Measurements from ENCODE around the gene PDE6D.
"Not testable (repeated sequence)": the region's sequence is repeated elsewhere in the genome, so short reads cannot be mapped to it uniquely, and the experiment has no call there.

PDE6D gene

DNA sequence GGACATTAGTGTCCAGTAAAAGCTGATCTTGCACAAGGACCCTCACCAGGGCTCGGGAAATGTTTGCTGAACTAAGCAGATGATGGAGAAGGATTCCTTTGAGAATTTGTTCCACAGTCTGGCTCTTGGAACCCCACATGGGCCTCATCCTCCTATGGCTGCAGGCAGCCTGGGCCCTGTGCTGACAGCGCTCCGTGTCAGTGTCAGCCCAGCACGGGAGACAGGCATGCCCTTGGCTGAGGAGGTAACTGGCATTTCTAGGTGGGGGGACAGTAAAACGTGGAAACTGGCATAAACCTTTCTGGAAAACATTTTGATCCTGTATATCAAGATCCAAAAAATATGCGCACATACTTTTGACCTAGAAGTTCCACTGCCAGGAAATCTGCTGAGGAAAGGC, 62.3 kb downstream of the PDE6D start:
- no peak for DNase-seq

DNA sequence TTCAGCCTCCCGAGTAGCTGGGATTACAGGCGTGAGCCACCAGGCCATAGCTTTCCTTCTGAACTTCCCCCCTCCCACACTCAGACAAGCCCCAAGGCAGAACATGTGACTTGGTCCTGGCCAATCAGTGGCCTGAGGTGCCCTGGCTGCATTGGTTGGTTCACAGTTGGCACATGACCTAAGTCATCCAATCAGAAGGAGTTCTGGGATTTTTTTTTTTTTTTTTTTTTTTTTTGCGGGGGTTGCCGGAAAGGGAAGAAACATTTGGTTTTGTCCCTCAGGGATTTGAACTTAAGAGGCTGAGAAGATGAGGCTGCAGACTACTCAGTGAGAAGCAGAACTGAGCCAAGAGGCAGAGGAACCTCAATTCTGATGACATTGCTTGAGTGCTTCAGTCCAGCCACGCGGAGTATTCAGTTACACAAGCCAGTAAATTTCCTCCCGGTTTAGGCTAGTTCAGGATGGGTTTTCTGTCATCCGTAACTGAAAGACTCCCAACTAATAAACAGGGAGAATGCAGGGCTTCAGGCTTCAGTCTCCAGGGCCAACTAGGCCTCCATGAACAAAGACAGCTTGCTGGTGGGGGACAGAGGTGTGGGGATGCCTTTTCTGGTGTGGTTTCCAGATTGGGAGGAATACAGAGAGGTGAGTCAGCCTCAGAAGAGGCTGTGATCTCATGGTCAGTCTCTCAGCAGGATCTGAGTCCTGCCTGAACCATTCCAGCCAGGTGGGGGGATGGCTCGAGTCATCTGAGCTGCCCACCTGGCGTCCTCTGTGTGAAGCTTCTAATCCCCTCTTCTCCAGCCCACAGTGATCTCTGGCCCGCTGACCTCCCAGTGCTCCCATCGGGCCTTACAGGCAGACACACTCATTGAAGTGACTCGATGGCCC, 63.6 kb downstream of the PDE6D start:
- peak; percentile 38 for DNase-seq

DNA sequence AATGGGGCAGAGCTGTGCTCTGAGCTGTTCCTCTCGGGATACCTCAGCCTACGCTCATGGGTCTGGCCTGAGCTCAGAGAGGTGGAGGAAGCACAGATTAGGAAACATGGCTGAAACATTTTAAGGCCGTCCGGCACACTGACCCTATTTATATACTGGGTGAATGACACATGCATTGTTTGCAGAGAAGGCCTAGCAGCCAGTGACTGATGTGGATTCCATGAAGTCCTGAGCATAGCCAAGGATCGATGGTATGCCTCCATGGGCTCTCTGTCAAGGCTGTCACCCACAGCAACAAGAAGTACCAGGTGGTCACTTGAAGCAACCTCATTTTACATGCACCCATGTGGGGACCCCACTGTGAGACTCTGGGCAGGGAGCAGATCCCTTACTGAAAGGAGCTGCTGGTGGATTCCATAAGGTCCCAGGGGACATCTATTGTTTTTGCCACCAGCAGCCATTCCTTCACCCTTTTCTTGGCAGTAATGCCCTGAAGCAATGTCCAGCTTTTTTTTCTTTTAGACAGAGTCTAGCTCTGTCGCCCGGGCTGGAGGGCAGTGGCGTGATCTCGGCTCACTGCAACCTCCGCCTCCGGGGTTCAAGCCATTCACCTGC, 64.3 kb downstream of the PDE6D start:
- DNase-seq, result no peak

DNA sequence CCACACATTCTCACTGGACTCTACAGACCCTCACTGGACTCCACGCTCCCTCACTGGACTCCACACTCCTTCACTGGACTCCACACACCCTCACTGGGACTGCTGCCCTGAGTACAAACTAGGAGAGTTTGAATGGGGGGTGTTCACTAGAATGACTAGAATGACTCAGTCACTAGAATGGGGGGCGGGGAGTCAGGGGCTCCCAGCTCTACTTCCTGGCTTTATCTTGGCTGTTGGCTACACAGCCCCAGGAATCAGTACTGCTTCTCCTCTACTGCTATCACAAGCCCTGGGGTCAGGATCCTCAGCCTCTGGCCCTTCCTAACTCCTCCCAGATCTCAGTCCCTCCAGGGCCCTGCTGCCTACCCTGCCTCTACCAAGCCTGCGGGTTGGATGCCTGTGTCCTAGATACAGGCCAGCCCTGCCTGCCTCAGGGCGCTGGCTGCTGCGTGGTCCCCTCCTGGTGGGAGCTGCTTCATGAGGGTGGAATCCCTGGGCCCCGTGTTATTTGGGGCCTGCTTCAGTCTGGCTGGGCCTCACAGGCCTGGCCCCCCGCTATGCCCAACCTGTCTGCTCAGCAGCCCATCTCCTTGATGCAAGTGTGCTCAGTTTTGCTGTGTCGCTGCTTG, 65.0 kb downstream of the PDE6D start:
- DNase-seq, result no peak

DNA sequence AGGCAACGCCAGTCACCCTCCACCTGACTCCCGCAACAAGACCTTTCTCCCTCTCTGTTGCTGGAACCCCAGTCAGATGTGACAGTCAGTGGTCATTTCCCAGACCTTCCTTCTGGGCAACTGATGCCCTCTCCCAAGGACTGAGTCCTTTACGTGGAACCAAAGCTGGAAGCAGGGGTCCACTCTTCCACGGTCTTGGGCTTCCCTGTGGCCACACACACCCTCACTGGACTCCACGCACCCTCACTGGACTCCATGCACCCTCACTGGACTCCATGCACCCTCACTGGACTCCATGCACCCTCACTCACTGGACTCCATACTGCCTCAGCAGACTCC, 65.6 kb downstream of the PDE6D start:
- no peak for DNase-seq

DNA sequence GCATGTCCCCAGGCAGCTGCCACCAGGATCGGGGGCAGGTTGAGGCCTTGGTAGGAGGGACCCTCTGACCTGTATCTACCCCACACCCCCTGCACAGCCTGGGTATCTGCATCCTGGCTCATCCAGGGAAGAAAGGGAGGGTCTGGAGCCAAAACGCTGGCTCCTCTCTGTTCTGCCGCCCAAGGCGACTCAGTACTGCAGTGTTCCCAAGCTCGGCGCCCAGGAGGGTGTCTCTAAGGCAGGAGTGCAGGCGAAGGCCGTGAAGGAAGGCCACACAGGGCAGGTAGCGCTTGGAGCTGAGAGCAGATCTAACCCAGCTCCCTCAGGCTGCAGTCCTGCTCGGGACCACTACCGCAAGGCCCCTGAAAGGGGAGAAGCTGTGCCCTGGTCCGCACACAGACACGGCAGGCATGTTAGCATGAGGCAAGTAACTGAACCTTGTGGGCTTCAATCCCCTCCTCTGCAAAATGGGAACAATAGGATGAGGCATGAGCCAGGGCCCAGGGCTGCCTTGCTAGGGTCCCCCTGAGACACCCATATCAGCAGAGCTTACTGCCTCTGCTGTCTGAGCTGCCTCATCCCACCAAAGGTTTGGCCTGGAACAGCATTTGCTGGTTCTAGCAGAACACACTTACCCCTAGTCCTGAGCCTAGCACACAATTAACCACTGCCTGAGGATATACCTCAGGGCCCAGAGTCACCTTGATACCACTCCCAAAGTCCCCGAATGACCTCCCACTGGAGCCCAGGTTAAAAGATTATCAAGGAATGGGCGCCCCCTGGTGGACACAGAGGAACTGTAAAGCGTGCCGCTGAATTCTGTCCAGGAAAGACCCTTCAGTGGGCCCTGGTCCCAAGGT, 66.2 kb downstream of the PDE6D start:
- no peak for DNase-seq

DNA sequence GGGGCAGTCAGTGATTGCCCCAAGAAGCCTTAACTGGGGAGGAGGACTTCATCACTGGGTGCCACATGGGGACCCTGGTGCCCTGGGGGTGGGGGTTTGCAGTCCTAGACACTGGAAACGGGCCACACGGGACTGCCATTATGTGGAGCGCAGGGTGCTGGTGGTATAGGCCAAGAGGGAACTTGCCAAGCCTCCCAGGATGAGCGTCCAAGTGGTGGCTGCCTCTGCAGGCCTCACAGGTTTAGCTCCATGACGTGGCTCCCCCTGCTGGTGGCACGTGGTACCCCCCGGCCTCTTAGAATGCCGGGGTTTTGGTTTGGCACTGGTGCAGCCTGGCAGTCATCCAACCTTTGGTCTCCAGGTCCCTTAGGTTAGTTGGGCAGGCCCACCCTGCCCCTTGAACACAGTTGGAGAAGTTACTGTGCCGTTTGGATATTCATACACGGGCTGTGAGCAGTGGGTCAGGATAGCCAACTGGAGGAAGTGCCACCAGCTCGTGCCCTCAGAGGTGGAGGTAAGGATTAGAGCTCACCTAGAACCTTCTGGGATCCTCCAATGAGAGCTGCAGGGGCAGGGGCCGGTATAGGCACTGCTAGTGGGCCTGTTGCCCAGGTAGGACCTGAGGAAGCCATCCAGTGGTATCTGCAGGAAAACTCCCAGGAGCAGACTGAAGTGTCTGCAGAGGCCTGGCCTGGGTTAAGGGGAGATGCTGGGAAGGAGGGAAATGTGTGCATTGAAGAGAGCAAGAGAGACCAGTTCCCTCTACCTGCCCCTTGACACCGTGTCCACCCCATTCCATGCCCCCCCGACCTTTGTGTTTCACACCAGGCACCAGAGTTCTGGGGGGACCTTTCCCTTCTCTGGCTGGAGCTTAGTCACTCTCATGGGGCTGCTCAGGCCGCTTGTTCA, 67.1 kb downstream of the PDE6D start:
- peak; percentile 72 for DNase-seq

DNA sequence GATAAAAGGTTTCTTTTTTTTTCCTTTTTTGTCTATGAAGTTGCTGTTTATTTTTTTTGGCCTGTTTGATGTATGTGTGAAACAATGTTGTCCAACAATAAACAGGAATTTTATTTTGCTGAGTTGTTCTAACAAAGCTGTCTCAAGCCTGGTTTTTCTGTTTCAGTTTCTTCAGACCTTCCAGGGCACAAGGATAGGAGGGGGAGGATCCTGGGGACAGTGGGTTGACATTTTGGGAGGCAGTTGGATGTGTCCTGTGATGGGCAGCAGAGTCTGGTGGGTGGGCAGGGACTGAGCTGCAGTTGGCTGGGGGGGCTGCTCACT, 67.7 kb downstream of the PDE6D start:
- not testable (repeated sequence) for DNase-seq

DNA sequence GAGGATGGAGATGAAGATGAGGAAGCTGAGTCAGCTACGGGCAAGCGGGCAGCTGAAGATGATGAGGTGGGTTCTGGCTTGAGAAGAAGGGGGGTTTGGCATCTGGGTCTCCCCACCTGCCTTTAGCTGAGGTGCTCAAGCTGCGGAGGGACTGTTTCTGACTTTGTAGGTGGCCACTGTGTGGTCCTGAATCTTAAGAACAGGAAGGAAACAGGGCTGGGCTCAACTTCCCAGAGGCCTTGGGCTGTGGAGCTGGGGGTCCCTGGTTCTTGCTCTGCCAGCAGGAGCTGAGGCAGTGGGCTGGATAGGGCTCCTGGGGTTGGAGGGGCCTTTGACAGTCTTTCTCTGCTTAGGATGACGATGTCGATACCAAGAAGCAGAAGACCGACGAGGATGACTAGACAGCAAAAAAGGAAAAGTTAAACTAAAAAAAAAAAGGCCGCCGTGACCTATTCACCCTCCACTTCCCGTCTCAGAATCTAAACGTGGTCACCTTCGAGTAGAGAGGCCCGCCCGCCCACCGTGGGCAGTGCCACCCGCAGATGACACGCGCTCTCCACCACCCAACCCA, 68.5 kb downstream of the PDE6D start:
- not testable (repeated sequence) for DNase-seq

DNA sequence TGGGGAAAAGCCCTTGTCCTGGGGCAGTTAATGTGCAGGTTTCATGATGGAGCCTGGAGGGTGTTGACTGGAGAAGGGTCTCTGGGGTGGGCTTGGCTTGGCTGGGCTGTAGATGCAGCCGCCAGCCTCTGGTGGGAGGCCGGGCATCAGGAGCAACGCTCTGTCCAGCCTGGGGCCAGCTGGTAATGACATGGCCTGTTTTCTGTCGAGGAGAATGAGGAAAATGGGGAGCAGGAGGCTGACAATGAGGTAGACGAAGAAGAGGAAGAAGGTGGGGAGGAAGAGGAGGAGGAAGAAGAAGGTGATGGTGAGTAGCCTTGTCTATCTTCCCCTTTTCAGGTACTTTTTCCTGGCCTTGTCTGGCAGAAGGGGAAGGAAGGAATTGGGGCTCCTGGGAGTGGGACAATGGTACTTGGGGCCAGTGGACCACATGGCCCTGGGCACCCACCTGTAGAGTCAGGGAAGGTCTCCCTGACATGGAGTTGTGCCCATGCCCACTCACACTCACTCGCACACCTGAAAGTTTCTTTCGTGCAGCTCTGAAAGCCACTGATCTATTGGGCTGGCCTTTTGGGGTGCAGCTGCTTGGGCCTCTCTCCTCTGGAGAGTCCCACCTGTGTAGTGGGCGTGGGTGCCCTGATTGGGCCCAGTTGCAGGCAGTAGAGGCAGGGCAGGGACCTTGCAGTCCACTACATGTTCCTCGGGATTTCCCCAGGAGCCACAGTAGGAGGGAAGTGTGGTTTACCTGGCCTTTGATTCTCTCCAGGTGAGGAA, 69.2 kb downstream of the PDE6D start:
- no peak for DNase-seq

DNA sequence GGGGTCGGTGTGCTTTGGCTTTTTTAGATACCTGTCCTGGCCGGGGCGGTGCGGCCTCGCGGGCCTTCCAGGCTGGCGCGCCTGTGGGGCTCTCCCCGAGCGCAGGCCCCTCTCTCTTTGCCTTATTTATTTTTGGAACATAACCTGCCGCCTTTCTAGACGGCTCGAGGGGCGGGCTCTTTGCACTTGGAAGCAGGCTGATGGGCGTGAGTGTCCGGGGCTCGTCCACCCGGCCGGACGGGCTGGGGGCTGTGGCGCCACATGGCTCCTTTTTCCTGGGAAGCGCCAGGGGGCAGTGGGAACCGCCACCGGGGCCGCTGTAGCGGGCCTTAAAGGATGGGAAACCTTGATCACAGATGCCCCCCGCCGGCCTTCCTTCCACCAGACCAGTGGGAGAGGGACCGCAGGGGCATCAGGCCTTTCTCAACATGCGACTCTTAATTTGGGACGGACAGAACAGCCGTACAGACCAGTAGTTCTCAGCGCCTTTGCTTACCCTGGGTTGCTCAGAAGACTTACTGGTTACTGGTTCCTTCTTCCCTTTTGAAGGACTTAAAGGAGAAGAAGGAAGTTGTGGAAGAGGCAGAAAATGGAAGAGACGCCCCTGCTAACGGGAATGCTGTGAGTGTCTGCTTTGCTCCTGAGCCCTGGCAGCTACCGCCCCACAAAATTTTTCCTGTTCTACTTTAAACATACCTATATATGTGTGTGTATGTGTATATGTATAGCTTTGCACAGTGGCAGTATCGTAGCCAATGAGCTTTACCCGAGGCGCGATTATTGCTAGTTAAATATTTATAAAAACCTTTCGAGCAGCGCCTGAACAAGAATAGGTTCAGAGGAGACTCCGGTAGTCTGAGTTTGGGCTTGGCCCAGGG, 70.0 kb downstream of the PDE6D start:
- DNase-seq, result no peak

DNA sequence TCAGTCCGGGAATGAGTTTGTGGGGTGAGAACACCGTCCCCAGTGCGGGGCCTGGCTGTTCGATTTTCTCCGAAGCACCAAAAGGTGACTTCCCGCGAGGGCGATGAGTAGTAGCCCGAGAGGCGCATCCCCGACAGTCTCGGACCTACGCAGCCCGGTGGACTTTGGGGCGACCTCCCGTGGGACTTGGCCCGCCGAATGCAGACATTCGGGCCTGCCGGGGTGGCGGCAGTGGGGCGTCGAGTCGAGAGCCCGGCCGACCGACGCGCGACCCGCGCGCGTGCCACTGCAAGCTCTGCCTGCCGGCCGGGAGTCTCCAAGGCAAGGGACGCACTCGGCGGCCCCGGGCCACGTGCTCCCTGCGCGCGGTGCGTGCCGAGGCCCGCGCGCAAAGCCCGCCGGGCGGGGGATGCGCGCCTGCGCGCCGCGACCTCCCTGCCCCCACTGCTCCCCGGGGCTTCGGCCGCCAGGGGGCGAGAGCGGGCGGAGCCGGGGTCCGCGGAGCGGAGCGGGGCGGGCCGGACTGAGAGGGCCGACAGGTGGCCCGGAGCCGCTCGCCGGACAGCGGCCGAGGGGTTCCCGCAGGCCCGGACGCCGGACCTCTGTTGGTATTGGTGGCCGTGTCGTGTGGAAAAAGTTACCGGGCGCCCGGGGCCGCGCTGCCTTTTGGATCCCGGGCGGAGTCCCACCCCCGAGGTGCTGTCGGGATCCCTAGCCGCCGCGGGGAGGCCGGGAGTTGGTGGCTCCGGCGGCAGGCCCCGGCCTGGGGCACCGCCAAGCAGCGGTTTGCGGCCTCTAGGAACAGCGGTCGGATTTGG, 70.9 kb downstream of the PDE6D start:
- no peak for DNase-seq

DNA sequence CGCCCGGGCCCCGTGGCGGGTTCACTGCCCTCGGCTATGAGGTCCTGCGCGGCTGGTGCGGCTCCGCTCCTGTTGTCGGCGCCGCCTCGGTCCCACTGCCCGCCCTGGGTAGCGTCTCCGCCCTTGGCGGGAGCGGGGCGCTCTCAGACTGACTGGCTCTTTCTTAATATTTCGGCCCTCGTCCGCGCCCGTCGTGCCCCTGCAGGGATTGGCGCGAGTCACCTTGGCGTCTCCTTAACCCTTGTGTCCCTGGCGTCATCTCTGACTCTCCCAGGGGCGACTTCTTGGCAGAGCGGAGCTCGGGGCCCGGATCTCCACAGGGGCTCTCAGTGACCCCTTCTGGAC, 71.5 kb downstream of the PDE6D start:
- no peak for DNase-seq

DNA sequence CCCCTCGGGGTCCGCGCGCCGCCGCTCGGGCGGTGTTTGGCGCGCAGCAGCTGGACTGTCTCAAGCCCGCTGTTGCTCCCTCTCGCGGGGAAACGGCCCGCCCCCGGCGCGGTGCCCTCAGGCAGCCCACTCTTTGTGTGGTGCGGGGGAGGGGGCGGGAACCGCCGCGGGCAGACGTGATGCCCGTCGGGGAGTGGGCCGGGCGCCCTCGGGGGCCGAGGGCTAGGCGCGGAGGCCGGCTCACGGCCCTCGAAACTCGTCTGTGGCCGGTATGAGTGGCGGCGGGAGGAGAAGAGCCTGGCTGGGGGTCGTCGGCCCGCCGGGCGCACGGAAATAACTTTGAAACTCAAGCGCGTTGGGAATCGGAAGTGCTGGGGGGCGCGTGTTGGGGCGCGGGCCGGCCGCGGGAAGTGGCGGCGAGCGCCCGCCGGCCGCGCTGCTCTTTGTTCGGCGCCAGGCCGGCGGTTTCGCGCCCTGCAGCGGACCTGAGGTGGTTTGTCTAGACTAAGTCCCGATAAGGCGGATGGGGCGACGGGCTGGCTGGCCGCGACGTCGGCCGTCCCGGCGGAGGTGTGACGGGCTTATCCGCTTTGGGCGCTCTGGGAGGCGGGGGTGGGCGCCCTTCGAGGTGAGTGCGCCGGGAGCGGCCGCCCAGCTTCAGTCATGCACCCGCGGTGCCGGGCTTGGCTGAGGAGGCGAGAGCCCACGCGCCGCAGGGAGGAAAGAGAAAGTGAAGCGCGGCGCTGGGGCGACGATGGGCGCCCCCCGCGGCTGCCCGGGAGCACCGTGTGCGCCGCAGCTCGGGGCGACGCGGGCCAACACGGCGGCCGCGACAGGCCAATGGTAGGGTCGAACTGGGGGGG, 72.1 kb downstream of the PDE6D start:
- DNase-seq, result no peak

DNA sequence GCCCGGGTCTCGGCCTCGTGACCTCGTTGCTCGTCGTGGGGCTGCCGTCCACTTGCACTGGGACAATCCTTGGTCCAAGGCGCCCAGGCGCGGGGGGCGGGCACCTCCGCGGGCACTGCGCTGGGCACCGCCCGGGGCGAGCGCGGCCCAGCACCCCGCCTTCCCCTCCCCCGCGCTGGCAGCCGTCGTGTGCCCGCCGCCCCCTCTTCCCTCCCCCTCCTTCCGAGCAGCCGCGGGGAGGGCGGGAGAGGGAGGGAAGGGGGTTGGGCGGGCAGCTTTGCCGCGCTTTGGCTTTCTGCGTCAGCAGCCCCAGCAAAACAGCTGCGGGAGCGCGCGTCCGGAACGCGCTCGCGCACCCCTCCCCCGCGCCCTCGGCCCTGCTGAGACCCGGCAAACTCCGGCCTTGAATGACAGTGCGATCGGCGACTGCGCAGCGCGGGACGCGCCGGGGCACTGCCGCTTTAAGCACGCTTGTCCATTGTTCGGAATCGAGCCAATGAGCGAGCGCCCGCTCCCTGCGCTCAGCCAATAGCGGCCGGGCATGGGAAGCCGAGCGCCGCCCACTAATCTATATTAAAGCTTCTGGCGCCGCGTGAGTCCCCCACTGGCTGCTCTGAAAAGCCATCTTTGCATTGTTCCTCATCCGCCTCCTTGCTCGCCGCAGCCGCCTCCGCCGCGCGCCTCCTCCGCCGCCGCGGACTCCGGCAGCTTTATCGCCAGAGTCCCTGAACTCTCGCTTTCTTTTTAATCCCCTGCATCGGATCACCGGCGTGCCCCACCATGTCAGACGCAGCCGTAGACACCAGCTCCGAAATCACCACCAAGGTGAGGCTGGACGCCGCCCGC, 72.9 kb downstream of the PDE6D start, which contains the start of gene PTMA:
Gene PTMA, plus strand, starts transcription at position 599 of the 846 bp plus-strand sequence. Its CDS starts 182 bp downstream, at position 781.
- peak; percentile 91 for DNase-seq

DNA sequence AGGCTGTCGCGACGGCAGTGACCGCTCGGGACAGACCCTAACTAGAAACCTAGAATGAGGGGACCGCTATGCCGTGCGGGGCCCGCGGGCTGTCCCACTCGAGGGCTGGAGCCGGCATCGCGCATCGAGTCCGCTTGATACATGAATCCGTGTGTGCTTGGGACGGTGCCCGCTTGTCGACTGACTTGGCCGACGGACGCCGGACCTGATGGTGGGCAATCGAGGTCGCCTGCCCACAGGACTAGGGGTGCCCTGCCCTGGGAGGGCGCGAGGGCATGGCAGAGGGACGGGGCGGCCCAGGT, 73.5 kb downstream of the PDE6D start:
- DNase-seq, result no peak

All from NCI-H1436 treated with DMSO at 0.1 percent for 48 hours (cell line).